A549 (cell line): ENCODE measurements around the gene COQ5.

Source experiments
- BHLHE40 ChIP-seq: IDR thresholded peaks from 2 replicates; pipeline ENCODE4 v1.6.1; 2012; ENCODE audit warnings: low read depth, low read length, inconsistent platforms
- CBX2 ChIP-seq: fragments of 200-600 bp; sonication (generic); IDR thresholded peaks from 2 replicates; pipeline ENCODE4 v1.6.1; 2016; ENCODE audit warnings: low read depth, mild to moderate bottlenecking, borderline replicate concordance
- EHMT2 ChIP-seq: fragments of 200-600 bp; sonication (generic); IDR thresholded peaks from 2 replicates; pipeline ENCODE4 v1.6.1; 2016; ENCODE audit warnings: antibody characterized with exemption, low read depth, mild to moderate bottlenecking, moderate library complexity
- JUNB ChIP-seq: fragments of >200 bp; sonication (Bioruptor Twin); formaldehyde crosslinking; IDR thresholded peaks from 2 replicates; pipeline ENCODE4 v1.6.1; 2016
- MAX ChIP-seq: IDR thresholded peaks from 2 replicates; pipeline ENCODE4 v1.6.1; 2012
- MYC ChIP-seq: IDR thresholded peaks from 2 replicates; pipeline ENCODE4 v1.6.1; 2012; ENCODE audit warnings: mild to moderate bottlenecking, inconsistent platforms, low read length, improper control_type of control experiment, borderline replicate concordance
- PBX3 ChIP-seq: IDR thresholded peaks from 2 replicates; pipeline ENCODE4 v1.6.1; 2012
- POLR2A ChIP-seq: IDR thresholded peaks from 2 replicates; pipeline ENCODE4 v1.6.1; 2012; ENCODE audit warnings: mild to moderate bottlenecking, low read length
- SREBF2 ChIP-seq: fragments of 450-650 bp; IDR thresholded peaks from 2 replicates; pipeline ENCODE4 v1.6.1; 2014; ENCODE audit warnings: mild to moderate bottlenecking, moderate library complexity
- TF ChIP-seq, protein P1 (sequence below): fragments of >200 bp; sonication (Bioruptor Twin); formaldehyde crosslinking; IDR thresholded peaks from 3 replicates; pipeline ENCODE4 v1.5.1; 2016
- TF ChIP-seq, protein P2 (sequence below): fragments of 250-450 bp; sonication (Bioruptor Pico); IDR thresholded peaks from 2 replicates; pipeline ENCODE4 v1.5.0; 2021; ENCODE audit warnings: mild to moderate bottlenecking, moderate library complexity, borderline replicate concordance

DNA sequence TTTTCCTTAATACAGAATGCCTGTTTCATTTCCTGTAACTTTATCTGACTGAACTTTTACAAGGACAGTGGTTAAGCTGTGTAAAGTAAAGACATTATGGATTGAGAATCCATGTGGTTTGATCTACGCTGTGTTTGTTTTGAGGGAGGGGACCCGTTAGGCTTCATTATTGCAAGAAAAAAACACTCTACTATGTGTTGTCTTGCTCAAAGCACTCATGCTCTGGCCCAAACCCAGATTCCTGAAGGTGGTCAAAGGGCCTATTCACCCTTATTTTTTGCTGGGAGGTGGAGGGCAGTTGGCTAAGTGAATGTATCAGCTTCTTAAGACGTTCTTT is 17.1 kb upstream of the COQ5 start:
- TF ChIP-seq EHMT2 (no peak), SREBF2 (no peak), JUNB (no peak), CBX2 (no peak), POLR2A (no peak), MYC (no peak), BHLHE40 (no peak), PBX3 (no peak), MAX (no peak)
- TF ChIP-seq, protein P1, sequence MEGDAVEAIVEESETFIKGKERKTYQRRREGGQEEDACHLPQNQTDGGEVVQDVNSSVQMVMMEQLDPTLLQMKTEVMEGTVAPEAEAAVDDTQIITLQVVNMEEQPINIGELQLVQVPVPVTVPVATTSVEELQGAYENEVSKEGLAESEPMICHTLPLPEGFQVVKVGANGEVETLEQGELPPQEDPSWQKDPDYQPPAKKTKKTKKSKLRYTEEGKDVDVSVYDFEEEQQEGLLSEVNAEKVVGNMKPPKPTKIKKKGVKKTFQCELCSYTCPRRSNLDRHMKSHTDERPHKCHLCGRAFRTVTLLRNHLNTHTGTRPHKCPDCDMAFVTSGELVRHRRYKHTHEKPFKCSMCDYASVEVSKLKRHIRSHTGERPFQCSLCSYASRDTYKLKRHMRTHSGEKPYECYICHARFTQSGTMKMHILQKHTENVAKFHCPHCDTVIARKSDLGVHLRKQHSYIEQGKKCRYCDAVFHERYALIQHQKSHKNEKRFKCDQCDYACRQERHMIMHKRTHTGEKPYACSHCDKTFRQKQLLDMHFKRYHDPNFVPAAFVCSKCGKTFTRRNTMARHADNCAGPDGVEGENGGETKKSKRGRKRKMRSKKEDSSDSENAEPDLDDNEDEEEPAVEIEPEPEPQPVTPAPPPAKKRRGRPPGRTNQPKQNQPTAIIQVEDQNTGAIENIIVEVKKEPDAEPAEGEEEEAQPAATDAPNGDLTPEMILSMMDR: no peak
- TF ChIP-seq, protein P2, sequence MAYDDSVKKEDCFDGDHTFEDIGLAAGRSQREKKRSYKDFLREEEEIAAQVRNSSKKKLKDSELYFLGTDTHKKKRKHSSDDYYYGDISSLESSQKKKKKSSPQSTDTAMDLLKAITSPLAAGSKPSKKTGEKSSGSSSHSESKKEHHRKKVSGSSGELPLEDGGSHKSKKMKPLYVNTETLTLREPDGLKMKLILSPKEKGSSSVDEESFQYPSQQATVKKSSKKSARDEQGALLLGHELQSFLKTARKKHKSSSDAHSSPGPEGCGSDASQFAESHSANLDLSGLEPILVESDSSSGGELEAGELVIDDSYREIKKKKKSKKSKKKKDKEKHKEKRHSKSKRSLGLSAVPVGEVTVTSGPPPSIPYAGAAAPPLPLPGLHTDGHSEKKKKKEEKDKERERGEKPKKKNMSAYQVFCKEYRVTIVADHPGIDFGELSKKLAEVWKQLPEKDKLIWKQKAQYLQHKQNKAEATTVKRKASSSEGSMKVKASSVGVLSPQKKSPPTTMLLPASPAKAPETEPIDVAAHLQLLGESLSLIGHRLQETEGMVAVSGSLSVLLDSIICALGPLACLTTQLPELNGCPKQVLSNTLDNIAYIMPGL (CRISPR knock-in tag): no peak
